ENCODE data around the gene RETREG2.
"Not testable (repeated sequence)": the region's sequence is repeated elsewhere in the genome, so short reads cannot be mapped to it uniquely, and the experiment has no call there.

The RETREG2 gene

GRCh38 chr2:219184121-219184520, 6.0 kb downstream of the RETREG2 start:
- H3K4me3 ChIP-seq (ENCODE audit: insufficient read depth, low read depth, low read length): no peak overlapping the region
- no peaks in the 10 kb centered on the region for H3K9me3 ChIP-seq (ENCODE audit: control insufficient read depth, low read length)
- WGBS, 2 experiments: 96 to 98% methylated on average over 2 of the region's 2 CpGs
- H3K4me1 ChIP-seq (ENCODE audit: control insufficient read depth, insufficient read depth, low read length): peaks cover 3% of the 10 kb centered on the region
- H3K36me3 ChIP-seq (ENCODE audit: control insufficient read depth, insufficient read depth, low read length): peaks cover 35% of the 10 kb centered on the region
- H3K27ac ChIP-seq (ENCODE audit: insufficient read depth, low read depth, low read length, poor library complexity, severe bottlenecking): no peak overlapping the region
- no peaks in the 10 kb centered on the region for H3K27me3 ChIP-seq (ENCODE audit: control insufficient read depth, insufficient read depth, low read length, poor library complexity, severe bottlenecking)

DNA sequence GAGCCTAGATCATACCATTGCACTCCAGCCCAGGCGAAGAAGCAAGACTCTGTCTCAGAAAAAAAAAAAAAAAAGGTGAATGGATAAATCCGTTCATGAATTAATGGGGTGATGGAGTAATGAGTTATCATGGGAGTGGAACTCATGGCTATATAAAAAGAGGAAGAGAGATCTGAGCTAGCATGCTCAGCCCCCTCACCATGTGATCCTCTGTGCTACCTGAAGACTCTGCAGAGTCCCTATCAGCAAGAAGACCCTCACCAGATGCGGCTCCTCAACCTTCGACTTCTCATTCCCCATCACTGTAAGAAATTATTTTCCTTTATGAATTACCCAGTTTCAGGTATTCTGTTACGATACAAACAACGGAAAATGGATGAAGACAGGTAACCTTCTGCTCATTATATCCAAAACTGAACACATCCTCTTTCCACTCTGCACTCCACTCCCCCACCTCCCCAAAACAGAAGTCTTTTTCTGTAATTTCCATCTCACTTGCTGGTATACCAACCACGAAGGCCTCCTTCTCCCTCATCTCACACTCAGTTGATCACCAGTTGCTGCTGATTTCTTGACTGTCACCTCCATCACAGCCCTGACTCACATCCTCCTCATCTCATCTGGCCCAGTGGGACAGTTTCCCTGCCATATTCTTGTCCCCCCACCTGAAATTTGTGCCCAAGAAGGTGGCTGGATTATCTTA, 8.8 kb downstream of the RETREG2 start:
- H3K9me3 ChIP-seq (ENCODE audit: control insufficient read depth, low read length): no peaks in the 10 kb centered on the region
- H3K4me1 ChIP-seq (ENCODE audit: control insufficient read depth, insufficient read depth, low read length): no peaks in the 10 kb centered on the region
- peaks cover 11% of the 10 kb centered on the region for H3K36me3 ChIP-seq (ENCODE audit: control insufficient read depth, insufficient read depth, low read length)
- no peaks in the 10 kb centered on the region for H3K27me3 ChIP-seq (ENCODE audit: control insufficient read depth, insufficient read depth, low read length, poor library complexity, severe bottlenecking)
- H3K4me3 ChIP-seq (ENCODE audit: insufficient read depth, low read depth, low read length): no peak overlapping the region
- WGBS, 2 experiments: 88 to 92% methylated on average over 7 of the region's 7 CpGs
- no peak overlapping the region for H3K27ac ChIP-seq (ENCODE audit: insufficient read depth, low read depth, low read length, poor library complexity, severe bottlenecking)

GRCh38 chr2:219197388-219197787, 19.3 kb downstream of the RETREG2 start:
- Histone ChIP-seq H3K4me1 (ENCODE audit: control insufficient read depth, insufficient read depth, low read length) (no peaks in the 10 kb centered on the region), H3K4me3 (ENCODE audit: insufficient read depth, low read depth, low read length) (no peak overlapping the region), H3K9me3 (ENCODE audit: control insufficient read depth, low read length) (no peaks in the 10 kb centered on the region), H3K27ac (ENCODE audit: insufficient read depth, low read depth, low read length, poor library complexity, severe bottlenecking) (no peak overlapping the region), H3K27me3 (ENCODE audit: control insufficient read depth, insufficient read depth, low read length, poor library complexity, severe bottlenecking) (no peaks in the 10 kb centered on the region), H3K36me3 (ENCODE audit: control insufficient read depth, insufficient read depth, low read length) (no peaks in the 10 kb centered on the region)
- 88 to 100% methylated on average over 1 of the region's 1 CpG for WGBS, 2 experiments

DNA sequence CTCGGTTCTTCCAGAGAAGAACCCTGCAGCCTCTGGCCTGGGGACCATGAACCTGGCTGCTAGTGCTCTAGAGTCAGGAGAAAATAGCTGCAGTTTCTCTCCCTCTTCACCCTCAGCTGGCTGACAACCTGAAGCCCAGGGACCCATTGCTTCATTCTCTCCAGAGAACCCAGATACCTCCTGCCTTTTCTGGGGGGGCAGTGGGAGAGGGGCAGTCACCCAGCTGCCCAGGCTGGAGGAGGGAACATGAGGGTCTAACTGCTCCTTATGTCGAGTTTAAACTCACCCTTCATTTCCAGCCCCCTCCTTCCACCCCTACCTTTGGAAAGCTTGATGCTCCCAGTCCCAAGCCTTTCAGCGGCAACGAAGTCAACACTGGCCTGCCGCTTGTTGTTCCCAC, 20.9 kb downstream of the RETREG2 start:
- Histone ChIP-seq H3K4me1 (ENCODE audit: control insufficient read depth, insufficient read depth, low read length) (no peaks in the 10 kb centered on the region), H3K36me3 (ENCODE audit: control insufficient read depth, insufficient read depth, low read length) (no peaks in the 10 kb centered on the region), H3K4me3 (ENCODE audit: insufficient read depth, low read depth, low read length) (no peak overlapping the region), H3K27me3 (ENCODE audit: control insufficient read depth, insufficient read depth, low read length, poor library complexity, severe bottlenecking) (no peaks in the 10 kb centered on the region), H3K9me3 (ENCODE audit: control insufficient read depth, low read length) (no peaks in the 10 kb centered on the region), H3K27ac (ENCODE audit: insufficient read depth, low read depth, low read length, poor library complexity, severe bottlenecking) (no peak overlapping the region)
- 78 to 82% methylated on average over 5 of the region's 5 CpGs for WGBS, 2 experiments

- Histone ChIP-seq H3K36me3 (ENCODE audit: control insufficient read depth, insufficient read depth, low read length) (no peaks in the 10 kb centered on the region), H3K4me1 (ENCODE audit: control insufficient read depth, insufficient read depth, low read length) (no peaks in the 10 kb centered on the region)
- 88 to 89% methylated on average over 10 to 12 of the region's 12 CpGs for WGBS, 2 experiments
These were observed 21.6 kb downstream of the RETREG2 start for GRCh38 chr2:219199470-219200211.

GRCh38 chr2:219200502-219201326, 22.6 kb downstream of the RETREG2 start:
- H3K27me3 ChIP-seq (ENCODE audit: control insufficient read depth, insufficient read depth, low read length, poor library complexity, severe bottlenecking); H3K4me3 ChIP-seq (ENCODE audit: insufficient read depth, low read depth, low read length); H3K27ac ChIP-seq (ENCODE audit: insufficient read depth, low read depth, low read length, poor library complexity, severe bottlenecking); H3K36me3 ChIP-seq (ENCODE audit: control insufficient read depth, insufficient read depth, low read length); H3K4me1 ChIP-seq (ENCODE audit: control insufficient read depth, insufficient read depth, low read length); H3K9me3 ChIP-seq (ENCODE audit: control insufficient read depth, low read length): not testable (repeated sequence)
- WGBS, 2 experiments: 90% methylated on average over 24 to 26 of the region's 26 CpGs

More at GRCh38 chr2:219199470-219200211, 21.6 kb downstream of the RETREG2 start:
- Histone ChIP-seq H3K27me3 (ENCODE audit: control insufficient read depth, insufficient read depth, low read length, poor library complexity, severe bottlenecking) (no peaks in the 10 kb centered on the region), H3K9me3 (ENCODE audit: control insufficient read depth, low read length) (no peaks in the 10 kb centered on the region), H3K4me3 (ENCODE audit: insufficient read depth, low read depth, low read length) (no peak overlapping the region), H3K27ac (ENCODE audit: insufficient read depth, low read depth, low read length, poor library complexity, severe bottlenecking) (no peak overlapping the region)

- not testable (repeated sequence) for H3K27me3 ChIP-seq (ENCODE audit: control insufficient read depth, insufficient read depth, low read length, poor library complexity, severe bottlenecking); H3K27ac ChIP-seq (ENCODE audit: insufficient read depth, low read depth, low read length, poor library complexity, severe bottlenecking); H3K4me3 ChIP-seq (ENCODE audit: insufficient read depth, low read depth, low read length); H3K4me1 ChIP-seq (ENCODE audit: control insufficient read depth, insufficient read depth, low read length); H3K9me3 ChIP-seq (ENCODE audit: control insufficient read depth, low read length); H3K36me3 ChIP-seq (ENCODE audit: control insufficient read depth, insufficient read depth, low read length)
- WGBS, 2 experiments: 91% methylated on average over 20 to 21 of the region's 21 CpGs
These were observed 23.3 kb downstream of the RETREG2 start for GRCh38 chr2:219201331-219201730.

DNA sequence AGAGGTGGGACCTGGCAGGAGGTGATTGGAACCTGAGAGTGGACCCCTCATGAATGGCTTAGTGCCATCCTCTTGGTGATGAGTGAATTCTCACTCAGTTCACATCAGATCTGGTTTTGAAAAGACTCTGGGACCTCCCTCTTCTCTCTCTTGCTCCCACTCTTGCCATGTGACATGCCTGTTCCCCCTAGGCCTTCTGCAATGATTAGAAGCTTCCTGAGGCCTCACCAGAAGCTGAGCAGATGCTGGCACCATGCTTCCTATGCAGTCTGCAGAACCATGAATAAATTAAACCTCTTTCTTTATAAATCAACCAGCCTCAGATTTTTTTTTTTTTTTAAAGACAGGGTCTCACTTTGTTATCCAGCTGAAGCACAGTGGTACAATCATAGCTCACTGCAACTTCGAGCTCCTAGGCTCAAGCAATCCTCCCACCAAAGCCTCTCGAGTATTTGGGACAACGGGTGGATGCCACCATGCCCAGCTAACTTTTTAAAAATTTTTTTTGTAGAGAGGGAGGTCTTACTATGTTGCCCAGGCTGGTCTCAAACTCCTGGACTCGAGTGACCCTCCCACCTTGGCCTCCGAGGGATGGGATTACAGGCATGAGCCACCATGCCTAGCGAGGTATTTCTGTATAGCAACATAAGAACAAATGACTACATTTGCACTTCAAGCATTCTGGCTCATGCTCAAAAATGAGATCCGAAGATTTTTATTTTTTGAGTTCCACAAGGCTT, 26.5 kb downstream of the RETREG2 start:
- no peaks in the 10 kb centered on the region for H3K4me1 ChIP-seq (ENCODE audit: control insufficient read depth, insufficient read depth, low read length)
- no peaks in the 10 kb centered on the region for H3K9me3 ChIP-seq (ENCODE audit: control insufficient read depth, low read length)
- H3K4me3 ChIP-seq (ENCODE audit: insufficient read depth, low read depth, low read length): no peak overlapping the region
- no peaks in the 10 kb centered on the region for H3K27me3 ChIP-seq (ENCODE audit: control insufficient read depth, insufficient read depth, low read length, poor library complexity, severe bottlenecking)
- WGBS, 2 experiments: 92 to 93% methylated on average over 7 of the region's 7 CpGs
- H3K27ac ChIP-seq (ENCODE audit: insufficient read depth, low read depth, low read length, poor library complexity, severe bottlenecking): no peak overlapping the region
- peaks cover 4% of the 10 kb centered on the region for H3K36me3 ChIP-seq (ENCODE audit: control insufficient read depth, insufficient read depth, low read length)

GRCh38 chr2:219205165-219205538, 27.1 kb downstream of the RETREG2 start:
- peaks cover 4% of the 10 kb centered on the region for H3K36me3 ChIP-seq (ENCODE audit: control insufficient read depth, insufficient read depth, low read length)
- no peak overlapping the region for H3K4me3 ChIP-seq (ENCODE audit: insufficient read depth, low read depth, low read length)
- H3K27me3 ChIP-seq (ENCODE audit: control insufficient read depth, insufficient read depth, low read length, poor library complexity, severe bottlenecking): no peaks in the 10 kb centered on the region
- H3K4me1 ChIP-seq (ENCODE audit: control insufficient read depth, insufficient read depth, low read length): no peaks in the 10 kb centered on the region
- WGBS, 2 experiments: 80 to 93% methylated on average over 5 of the region's 5 CpGs
- no peaks in the 10 kb centered on the region for H3K9me3 ChIP-seq (ENCODE audit: control insufficient read depth, low read length)
- H3K27ac ChIP-seq (ENCODE audit: insufficient read depth, low read depth, low read length, poor library complexity, severe bottlenecking): no peak overlapping the region
